ENCODE data around the gene MED13L.
"Not testable (repeated sequence)": the region's sequence is repeated elsewhere in the genome, so short reads cannot be mapped to it uniquely, and the experiment has no call there.

The MED13L gene

DNA sequence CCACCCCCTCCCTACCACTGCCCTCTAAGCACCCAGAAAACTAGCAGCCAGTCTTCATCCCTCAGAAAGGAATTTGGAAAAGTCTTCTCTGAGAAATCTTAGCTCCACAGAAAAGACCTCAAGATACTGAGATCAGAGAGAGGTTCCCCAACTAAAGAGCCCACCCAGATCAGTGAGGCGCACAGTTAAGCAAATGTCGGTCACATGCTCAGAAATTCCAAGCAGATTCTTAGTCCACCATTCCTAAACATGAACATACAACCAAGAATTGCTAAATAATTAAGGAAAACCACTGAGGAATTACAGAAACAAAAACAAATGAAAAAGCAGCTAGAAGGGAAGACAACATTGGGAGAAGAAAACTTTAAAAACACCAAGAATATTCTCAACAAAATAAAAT lies 32.3 kb downstream of the MED13L start:
- DNase-seq: no peak

DNA sequence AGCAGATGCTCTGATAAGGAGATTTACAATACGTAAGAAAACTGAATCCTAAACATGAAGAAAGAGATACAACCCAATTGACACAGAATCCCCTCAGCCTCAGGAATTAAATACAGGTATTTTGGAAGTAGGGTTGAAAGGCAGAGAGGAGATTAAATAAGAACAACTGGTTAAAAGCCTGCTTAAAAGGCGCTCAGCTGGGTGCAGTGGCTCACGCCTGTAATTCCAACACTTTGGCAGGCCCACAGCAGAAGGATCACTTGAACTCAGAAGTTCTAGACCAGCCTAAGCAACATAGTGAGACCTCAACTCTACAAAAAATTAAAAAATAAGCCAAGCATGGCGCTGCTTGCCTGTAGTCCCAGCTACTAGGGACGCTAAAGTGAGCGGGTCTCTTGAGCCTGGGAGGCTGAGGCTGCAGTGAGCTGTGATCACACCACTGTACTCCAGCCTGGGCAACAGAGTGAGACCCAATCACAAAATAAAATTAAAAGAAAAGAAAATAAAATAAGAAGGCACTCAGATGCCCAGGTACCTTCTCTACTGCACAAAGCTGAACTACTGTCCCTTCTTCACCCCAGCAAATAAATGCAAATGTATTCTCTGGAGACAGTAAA lies 32.9 kb downstream of the MED13L start:
- peak; percentile 33 for DNase-seq

DNA sequence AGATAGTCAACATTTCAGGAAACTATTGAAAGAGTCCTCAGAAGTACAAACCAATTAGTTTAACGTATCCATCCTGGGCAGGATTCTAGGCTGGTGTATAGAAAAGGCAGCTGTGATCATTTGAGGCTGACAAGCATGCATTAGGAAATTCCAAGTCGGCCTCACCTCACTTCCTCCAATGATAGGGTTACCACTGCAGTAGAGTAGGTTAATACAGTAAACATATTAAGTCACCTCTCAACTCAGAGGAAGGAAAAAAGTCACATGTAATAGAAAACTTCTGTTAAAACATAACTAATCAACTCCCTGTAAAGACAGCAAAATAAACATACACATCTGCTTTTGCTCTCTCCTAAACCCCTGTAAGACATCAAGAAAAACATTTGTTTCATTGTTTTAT lies 33.5 kb downstream of the MED13L start:
- no peak for DNase-seq

DNA sequence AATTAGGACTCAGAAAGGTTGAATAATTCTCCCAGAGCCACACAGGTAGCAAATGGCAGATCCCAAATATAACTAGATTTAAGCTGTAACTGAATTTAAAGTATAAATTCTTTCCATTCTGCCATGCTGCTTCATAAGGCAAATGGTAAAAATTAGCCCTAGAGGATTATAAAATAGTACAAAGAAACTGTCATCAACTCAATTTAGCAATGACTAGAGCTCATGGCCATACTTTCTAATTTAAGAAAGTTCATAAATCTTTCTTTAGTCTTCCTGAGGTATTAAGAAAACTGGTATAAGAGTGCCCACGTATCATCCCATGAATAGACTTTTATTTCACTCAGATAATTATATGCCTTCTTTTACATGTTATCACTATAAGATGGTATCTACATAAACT lies 34.8 kb downstream of the MED13L start:
- DNase-seq: no peak

DNA sequence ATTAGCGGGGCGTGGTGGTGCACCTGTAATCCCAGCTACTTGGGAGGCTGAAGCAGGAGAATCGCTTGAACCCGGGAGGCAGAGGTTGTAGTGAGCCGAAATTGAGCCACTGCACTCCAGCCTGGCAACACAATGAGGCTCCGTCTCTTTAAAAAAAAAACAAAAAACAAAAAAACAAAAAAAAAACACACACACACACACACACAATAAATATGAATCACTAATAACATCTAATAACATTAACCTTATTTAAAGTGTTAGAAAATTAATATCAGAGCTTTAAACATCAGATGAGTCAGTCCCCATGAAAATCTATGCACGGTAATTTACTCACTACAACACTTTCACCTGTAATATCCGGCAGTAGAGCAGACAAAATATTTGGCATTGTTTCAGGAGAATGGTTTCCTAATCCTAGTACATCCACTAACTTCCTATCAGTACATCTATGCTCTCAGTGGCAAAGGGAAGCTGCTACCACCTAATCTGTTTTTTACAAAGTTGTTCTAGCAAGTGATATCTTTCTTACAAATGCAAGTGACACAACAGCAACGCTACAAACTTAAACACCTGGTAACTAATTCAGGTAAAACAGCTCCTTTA lies 36.2 kb downstream of the MED13L start:
- peak; percentile 11 for DNase-seq

DNA sequence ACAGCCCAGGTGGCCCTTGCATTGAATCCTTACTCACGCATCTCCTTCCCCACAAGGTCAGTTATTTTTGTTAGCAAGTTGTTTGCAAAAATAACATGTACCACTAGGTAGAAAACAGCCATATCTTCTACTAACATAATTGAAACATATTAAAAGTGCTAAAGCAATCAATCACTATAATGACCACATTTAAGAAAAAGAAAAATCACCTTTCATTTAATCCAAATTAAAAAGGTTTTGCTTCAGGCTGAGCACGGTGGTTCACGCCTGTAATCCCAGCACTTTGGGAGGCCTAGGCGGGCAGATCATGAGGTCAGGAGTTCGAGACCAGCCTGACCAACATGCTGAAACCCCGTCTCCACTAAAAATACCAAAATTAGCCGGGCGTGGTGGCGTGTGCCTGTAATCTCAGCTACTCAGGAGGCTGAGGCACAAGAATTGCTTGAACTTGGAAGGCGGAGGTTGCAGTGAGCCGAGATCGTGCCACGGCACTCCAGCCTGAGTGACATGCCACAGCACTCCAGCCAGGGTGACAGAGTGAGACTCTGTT lies 38.8 kb downstream of the MED13L start:
- not testable (repeated sequence) for DNase-seq

DNA sequence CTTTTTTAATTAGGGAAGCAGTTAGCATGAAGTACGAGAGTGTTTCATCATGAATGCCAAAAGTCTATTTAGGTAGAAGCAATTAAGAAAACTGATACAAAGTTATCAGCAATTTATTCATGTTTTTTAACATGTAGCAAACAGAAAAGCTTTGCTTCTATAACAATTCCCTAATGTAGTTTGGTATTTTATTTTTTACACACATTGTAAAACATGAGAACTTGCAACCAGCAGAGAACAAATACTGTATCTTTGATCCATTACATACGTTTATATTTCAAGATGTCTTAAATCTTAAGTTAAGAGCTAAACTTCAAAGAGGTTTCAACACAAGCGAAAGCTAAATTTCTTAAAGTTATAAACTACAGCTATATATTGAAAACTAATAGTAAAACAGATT lies 39.3 kb downstream of the MED13L start:
- no peak for DNase-seq

DNA sequence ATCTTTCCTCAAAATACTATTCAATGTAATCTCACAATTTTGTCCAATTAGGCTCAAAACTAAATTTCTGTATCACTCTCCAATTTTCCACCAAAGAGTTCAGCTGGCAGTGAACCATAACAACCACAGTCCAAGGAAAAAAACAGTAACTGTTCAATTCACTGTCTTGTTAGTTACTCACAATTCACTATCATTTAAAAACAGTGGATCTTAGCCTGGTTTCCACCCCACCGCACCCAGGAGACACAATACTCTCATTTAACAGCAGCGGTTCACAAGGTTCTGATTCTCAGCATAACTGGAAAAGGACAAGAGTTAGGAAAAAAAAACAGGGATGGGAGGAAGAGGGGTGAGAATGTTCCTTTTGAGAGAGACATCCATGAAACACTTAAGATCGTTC lies 40.5 kb downstream of the MED13L start:
- peak; percentile 23 for DNase-seq

DNA sequence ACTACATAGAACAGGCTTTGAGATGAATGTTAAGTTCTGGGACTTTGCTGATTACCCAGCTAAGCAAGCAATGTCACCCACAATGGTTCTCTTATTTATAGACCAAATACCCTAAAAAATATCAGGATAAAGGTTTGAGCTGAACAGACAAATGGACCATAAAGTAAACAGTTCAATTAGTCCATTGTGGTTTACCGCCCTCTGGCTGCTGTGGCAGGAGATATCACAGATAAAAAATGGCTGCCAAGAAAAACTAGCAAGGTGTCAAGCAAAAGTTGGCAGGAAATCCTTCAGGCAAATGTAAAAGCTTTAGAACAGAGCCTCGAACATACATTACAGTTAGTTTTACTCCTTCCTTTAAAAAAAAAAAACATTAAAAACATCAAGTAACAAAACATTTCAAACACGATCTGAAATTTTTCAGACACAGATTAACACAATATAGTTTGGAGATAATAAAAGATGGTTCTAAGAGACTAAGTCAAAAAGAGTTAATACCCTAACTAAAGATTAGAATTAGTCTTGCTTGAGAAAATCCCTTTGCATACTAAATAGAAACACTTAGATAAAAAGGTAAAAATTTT lies 41.3 kb downstream of the MED13L start:
- peak; percentile 84 for DNase-seq

DNA sequence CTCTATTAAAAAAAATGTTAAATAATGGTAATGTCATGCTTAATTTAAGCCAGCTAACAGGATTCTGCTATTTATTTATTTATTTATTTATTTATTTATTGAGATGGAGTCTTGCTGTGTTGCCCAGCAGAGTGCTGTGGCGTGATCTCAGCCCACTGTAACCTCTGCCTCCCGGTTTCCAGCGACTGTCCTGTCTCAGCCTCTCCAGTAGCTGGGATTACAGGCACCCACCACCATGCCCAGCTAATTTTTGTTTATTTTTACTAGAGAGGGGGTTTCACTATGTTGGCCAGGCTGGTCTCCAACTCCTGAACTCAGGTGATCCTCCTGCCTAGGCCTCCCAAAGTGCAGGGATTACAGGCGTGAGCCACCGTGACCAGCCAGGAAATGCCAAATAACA lies 43.3 kb downstream of the MED13L start:
- not testable (repeated sequence) for DNase-seq

DNA sequence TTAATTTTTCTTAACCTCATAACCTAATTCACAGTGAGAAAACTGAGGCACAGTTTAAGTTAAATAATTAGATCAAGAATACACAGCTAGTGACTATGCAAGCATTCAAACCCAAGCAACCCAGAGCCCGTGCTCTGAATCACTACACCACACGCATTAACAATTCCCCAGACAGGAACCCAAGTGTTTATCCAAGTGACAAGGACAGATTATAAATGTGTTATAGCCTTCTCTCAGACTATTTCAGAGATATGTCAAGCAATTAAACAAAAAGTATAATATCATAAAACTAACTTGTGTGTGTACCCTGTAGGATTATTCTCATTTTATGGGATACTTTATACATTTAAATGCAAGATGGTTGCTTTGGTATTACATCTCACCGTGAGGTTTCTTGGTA lies 43.8 kb downstream of the MED13L start:
- no peak for DNase-seq

DNA sequence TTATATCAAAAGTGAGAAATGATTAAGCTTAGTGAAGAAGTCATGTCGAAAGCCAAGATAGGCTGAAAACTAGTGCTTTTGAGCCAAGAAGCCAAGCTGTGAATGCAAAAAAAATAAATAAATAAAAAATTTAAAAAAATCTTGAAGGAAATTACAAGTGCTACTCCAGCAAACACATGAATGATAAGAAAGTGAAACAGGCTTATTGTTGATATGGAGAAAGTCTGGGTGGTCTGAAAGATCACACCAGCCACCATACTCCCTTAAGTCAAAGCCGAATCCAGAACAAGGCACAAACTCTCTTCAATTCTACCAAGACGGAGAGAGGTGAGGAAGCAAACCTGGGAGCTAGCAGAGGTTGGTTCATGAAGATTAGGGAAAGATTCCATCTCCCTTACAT lies 49.7 kb downstream of the MED13L start:
- DNase-seq: no peak

DNA sequence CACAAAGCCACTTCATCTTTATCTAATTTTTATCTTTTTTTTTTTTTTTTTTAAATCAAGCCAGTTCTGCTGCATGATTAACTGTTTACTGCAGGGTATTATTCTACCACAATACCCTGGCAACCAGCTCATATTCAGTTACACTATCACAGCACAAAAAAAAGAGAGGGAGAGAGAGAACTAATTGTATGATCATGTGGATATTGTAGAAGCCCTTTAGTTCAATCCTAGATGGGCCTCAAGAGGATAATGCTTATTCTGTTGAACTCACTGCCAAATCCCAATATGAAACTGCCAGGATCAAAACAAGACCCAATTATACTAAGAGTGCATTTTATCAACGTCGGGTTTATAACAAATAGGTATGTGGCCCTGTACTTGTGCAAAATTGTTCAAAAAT lies 51.5 kb downstream of the MED13L start:
- DNase-seq: peak; percentile 15

DNA sequence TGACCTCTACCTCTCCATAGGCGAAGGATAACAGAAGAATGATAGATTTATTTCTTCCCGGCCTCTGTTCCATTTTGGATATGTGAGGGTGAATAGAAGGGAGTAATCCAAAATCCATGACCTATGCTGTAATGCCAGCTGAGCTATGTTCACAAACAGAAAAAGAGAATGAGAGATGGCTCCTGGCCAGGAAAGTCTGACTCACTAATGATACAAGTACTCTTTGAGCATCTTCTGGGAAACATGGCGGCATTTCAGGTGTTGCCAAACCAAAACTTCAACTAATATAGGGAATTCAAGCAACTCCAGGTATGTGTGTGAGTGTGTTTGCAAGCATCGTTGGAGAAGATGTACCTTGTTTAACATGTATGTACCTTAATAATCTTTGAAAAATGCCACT lies 55.1 kb downstream of the MED13L start:
- peak; percentile 91 for DNase-seq

DNA sequence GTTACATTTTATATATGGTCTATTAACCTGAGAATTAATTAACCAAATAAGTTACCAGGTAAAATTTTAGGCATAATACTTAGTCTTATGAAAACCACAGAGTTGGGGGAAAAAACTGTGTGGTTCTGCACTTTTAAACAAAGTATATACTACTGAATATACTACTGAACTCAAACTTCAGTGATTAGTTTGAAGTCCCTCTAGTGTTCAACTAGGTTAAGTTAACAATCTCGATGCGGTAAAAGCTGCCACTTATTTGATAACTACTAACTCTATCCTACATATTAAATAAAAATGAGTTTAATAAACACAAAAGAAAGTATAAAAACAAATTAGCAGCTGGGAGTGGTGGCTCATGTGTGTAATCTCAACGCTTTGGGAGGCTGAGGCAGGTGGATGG lies 56.7 kb downstream of the MED13L start:
- no peak for DNase-seq

DNA sequence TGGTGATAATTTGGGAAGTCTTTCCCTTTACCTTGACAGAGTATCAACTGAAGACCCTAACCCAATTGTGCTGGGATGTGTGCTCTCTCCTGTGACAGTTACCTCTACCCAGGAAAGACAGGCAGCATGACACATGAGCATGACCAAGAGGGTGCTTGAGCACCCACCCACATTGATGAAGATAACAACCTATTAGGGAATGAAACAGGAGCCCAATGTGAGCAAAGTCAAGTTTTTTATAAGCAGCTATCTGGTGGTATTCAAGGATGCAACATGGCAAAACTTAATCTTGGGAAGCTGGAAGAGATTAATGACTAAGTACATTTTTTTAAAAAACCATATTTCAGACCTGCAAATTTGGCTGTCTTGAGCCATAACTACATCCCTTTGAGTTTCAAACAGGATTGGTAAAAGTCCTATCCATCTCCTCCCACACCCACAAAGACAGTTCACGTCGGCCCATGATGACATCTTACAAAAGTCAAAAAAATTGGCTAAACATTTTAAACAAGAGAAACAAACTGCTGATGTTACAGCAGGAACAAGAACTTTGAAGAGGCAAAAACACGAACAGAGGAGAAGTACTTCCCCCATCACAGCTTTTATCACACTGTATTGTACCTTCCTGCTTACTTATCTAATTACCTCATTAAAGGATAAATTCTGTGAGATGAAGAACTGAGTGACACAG lies 60.3 kb downstream of the MED13L start:
- no peak for DNase-seq

DNA sequence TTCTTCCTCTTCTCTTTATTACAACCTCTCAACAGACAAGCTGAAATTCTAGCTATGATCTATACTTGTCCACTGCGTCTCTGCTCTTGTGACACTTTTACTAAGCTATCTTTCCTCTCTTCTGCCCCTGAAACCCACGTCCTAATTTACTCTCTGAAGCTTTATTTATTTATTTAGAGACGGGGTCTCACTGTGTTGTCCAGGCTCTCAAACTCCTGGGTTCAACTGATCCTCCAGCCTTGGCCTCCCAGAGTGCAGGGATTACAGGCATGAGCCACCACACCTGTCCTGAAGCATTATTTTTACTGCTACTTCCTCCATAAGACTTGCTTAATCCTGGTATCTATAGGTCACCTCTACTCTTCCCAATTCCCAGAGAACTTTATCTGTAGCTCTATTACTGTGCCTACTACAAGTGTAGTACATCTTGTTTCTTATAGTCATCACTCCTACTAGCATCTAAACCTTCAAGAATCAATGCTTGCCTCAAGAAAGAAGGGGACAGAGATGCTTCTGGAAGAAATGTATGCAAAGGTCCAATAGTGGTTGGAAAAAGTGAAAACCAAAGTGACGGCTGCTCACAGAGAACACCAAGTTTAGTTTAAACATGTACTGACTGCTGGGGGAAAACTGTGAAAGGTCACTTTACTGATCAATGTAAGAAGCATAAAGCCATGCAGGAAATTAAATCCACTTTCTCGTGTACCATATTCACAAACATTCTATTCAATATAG lies 61.3 kb downstream of the MED13L start:
- no peak for DNase-seq

DNA sequence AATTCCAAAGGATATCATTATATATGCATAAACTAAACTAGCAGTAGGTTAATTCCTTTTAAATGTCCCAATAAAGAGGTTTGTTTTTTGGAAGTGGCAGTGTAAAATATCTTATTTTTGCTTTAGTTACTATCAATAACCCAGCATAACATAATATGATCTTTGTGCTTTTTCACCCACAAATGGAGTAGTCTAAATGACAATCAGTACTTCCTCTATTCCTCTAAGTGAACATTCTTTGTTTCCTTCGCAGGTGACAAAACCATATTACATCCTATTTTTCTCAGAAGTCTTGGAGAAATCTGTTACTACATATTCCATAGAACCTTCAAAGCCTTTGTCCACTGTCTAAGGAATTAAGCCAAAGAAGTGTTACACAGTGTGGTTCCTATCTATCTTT lies 62.5 kb downstream of the MED13L start:
- no peak for DNase-seq

DNA sequence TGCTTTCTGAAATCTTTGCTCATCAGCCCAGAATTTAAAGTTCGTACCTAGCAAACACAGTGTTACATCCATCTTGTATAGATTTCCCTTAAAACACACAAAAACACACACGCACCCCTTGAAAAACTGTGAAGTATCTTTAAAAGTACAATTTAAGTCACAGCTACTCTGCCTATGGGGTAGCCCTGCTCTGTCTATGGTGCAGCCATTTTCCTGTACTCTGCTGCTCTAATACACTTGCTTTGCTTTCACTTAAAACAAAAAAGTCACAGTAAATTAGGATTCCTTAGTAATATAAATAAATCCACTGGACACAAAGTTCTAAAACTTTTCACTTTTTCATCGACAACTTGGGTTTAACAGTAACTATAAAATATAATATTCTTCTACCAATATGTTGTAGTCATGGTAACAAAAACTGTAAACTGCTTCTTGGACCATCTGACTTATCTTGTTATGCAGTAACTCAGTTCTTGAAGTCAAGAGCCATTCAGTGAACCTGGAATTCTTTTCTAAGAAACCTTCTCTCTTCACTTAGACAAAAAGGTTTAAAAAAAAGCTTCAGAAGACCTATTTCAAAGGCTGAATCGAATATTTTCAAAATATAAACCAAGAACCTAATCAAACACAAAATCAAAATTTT lies 63.5 kb downstream of the MED13L start:
- no peak for DNase-seq

DNA sequence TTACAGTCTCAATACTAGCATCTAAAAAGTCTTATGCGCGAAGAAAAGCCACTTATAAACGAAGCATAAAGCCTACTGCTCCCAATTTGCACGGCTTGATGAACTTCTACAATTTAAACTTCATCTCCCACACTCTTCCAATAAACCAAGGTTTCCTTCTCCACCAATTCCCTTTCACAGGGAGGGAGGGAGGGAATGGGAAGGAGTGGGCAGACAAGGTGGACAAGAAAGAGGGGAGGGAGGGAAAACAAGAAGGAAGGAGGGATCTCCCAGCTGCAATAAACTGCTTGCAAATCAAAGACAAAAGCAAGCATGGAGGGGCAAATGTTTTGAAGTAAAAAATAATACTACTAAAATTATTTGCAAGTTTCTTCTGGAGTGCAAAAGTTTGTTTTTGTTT lies 64.5 kb downstream of the MED13L start:
- DNase-seq: no peak

DNA sequence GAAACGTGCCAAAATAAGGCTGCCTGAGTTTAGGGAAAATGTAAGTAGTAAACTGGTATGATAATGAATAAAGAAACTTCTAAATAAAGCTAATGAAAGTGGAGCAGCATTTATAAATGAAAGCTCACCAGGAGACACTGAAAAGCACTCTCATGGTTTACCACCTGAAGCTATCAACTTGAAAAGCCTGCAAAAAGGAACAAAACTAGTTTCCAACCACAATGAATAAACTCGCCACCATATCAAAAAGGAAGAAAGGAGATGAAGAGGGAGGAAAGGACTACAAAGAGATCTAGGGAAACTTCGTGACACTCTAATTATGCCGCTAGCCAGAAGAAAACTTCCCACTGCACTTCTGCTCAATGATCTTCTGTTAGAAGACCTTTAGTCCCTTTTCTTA lies 66.7 kb downstream of the MED13L start:
- no peak for DNase-seq

DNA sequence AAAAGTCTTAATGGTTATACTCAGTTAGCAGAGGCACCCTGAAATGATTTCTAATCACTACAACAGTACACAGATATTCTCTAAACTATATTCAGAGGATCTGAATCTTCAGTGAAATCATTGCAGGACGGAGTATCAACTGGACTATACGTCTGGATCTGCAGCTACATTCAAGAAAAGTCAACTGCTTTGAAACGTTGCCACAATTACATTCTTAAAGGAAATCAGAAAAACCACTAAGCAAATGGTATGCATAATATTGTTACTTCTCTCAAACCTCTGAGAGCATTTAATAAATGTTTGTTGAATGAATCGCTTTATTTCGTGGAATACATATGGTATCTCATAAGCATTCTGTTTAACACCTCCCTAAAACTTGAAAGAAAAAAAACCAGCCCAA lies 67.4 kb downstream of the MED13L start:
- no peak for DNase-seq

DNA sequence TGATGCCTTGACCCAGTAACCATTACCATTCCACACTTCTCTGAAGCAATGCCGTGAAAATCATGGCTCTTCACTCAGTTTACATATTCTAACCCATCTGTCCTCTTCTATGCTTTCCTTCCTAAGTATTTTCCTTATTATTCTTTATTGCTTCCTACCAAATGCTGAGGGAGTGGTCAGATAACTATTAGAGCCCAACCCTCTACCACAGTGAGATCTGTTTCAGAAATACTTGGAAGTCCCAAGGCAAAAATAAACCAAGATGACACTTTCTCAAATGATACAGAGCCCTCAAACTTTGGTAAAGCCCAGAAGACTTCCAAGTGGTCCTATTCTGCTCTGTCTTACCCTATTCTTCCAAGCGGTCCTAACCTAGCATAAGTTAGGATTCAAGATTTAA lies 68.0 kb downstream of the MED13L start:
- DNase-seq: no peak

Data from NCI-H69 (cell line).